ENCODE data around the gene MCC. TPM values are rescaled to one million over a fixed set of nuclear protein-coding genes. Genes with fewer than 3 reads are reported as not detected.

MCC gene
- total RNA-seq, 4 donors from 2014 or later: 17.0 to 24.8 (median 21.0) TPM

- TF ChIP-seq CTCF (IDR thresholded peaks at IDR 0.05): no peak
- no peak for TF ChIP-seq POLR2AphosphoS5 (IDR thresholded peaks at IDR 0.05)
- no peak for TF ChIP-seq EP300 (IDR thresholded peaks at IDR 0.05)
- no peak for TF ChIP-seq POLR2A (IDR thresholded peaks at IDR 0.05; ENCODE audit: low read depth)
- intact Hi-C loops (cut with DNase I): no loop called here
- no peaks in the 10 kb centered on the region for H3K27me3 ChIP-seq
Observed at GRCh38 chr5:113169720-113170119, 318.5 kb downstream of the MCC start.

GRCh38 chr5:113167985-113168384 is 320.3 kb downstream of the MCC start:
- Histone ChIP-seq H3K4me1 (peaks cover 16 to 51% (median 26%) of the 10 kb centered on the region in 4 donors), H3K4me3 (no peak overlapping the region), H3K36me3 (no peaks in the 10 kb centered on the region), H3K9me3 (no peaks in the 10 kb centered on the region), H3K27ac (replicated peaks in 1 of 4) (no peak overlapping the region), H3K27me3 (no peaks in the 10 kb centered on the region)
- DNase-seq (ENCODE audit: extremely low spot score): no peak
- intact Hi-C loops (cut with DNase I): no loop called here
- 91% methylated on average over 2 of the region's 2 CpGs for WGBS
- TF ChIP-seq EP300 (IDR thresholded peaks at IDR 0.05): no peak

More at GRCh38 chr5:113169720-113170119, 318.5 kb downstream of the MCC start:
- Histone ChIP-seq H3K4me3 (no peak overlapping the region), H3K9me3 (no peaks in the 10 kb centered on the region), H3K36me3 (no peaks in the 10 kb centered on the region), H3K4me1 (peaks cover 7 to 39% (median 16%) of the 10 kb centered on the region in 4 donors), H3K27ac (replicated peaks in 1 of 4) (no peak overlapping the region)
- 80% methylated on average over 1 of the region's 1 CpG for WGBS
- no peak for DNase-seq (ENCODE audit: extremely low spot score)

GRCh38 chr5:113166852-113167366 is 321.3 kb downstream of the MCC start:
- no peak overlapping the region for H3K27ac ChIP-seq (replicated peaks in 1 of 4)
- H3K4me1 ChIP-seq: peaks cover 19 to 54% (median 26%) of the 10 kb centered on the region in 4 donors
- 68% methylated on average over 7 of the region's 7 CpGs for WGBS

GRCh38 chr5:113166261-113166660 is 322.0 kb downstream of the MCC start:
- TF ChIP-seq CTCF (IDR thresholded peaks at IDR 0.05) (no peak), POLR2AphosphoS5 (IDR thresholded peaks at IDR 0.05) (no peak), POLR2A (IDR thresholded peaks at IDR 0.05; ENCODE audit: low read depth) (no peak), EP300 (IDR thresholded peaks at IDR 0.05) (no peak)
- Histone ChIP-seq H3K27me3 (no peaks in the 10 kb centered on the region), H3K4me3 (no peak overlapping the region), H3K9me3 (no peaks in the 10 kb centered on the region), H3K27ac (replicated peaks in 1 of 4) (no peak overlapping the region), H3K36me3 (no peaks in the 10 kb centered on the region), H3K4me1 (peaks cover 19 to 53% (median 26%) of the 10 kb centered on the region in 4 donors)
- 60% methylated on average over 4 of the region's 4 CpGs for WGBS
- no peak for DNase-seq (ENCODE audit: extremely low spot score)
- intact Hi-C loops (cut with DNase I): no loop called here

More at GRCh38 chr5:113166852-113167366, 321.3 kb downstream of the MCC start:
- no peaks in the 10 kb centered on the region for H3K36me3 ChIP-seq
- TF ChIP-seq POLR2A (IDR thresholded peaks at IDR 0.05; ENCODE audit: low read depth) (no peak), CTCF (IDR thresholded peaks at IDR 0.05) (no peak), POLR2AphosphoS5 (IDR thresholded peaks at IDR 0.05) (no peak), EP300 (IDR thresholded peaks at IDR 0.05) (no peak)
- H3K27me3 ChIP-seq: no peaks in the 10 kb centered on the region
- no peaks in the 10 kb centered on the region for H3K9me3 ChIP-seq
- no peak overlapping the region for H3K4me3 ChIP-seq
- intact Hi-C loops (cut with DNase I): no loop called here
- no peak for DNase-seq (ENCODE audit: extremely low spot score)

GRCh38 chr5:113164021-113164420 is 324.2 kb downstream of the MCC start:
- intact Hi-C loops (cut with DNase I): no loop called here
- no peaks in the 10 kb centered on the region for H3K27me3 ChIP-seq
- H3K9me3 ChIP-seq: no peaks in the 10 kb centered on the region
- no peak overlapping the region for H3K4me3 ChIP-seq
- H3K36me3 ChIP-seq: no peaks in the 10 kb centered on the region
- no peak overlapping the region for H3K27ac ChIP-seq (replicated peaks in 1 of 4)
- H3K4me1 ChIP-seq: peaks cover 19 to 35% (median 26%) of the 10 kb centered on the region in 4 donors
- 50% methylated on average over 1 of the region's 1 CpG for WGBS
- DNase-seq (ENCODE audit: extremely low spot score): no peak
- TF ChIP-seq EP300 (IDR thresholded peaks at IDR 0.05) (no peak), CTCF (IDR thresholded peaks at IDR 0.05) (no peak), POLR2AphosphoS5 (IDR thresholded peaks at IDR 0.05) (no peak), POLR2A (IDR thresholded peaks at IDR 0.05; ENCODE audit: low read depth) (no peak)
